ENCODE measurements around the gene TBC1D2B. TPM values are rescaled to one million over a fixed set of nuclear protein-coding genes. Genes with fewer than 3 reads are reported as not detected.

Gene TBC1D2B
- total RNA-seq, 2 experiments from 2014 or later: 57.1 to 60.3 TPM

GRCh38 chr15:78020007-78020406 is 57.5 kb downstream of the TBC1D2B start:
- DNase-seq: no peak
- Mint-ChIP-seq H3K4me1 (ENCODE audit: low read depth) (peaks cover 12% of the 10 kb centered on the region), H3K4me3 (no peak overlapping the region), H3K36me3 (ENCODE audit: low read depth) (peaks cover 30% of the 10 kb centered on the region), H3K9me3 (no peaks in the 10 kb centered on the region), H3K27me3 (ENCODE audit: low read depth) (no peaks in the 10 kb centered on the region), H3K27ac (peak overlapping the region; percentile 38)
- intact Hi-C loops (cut with micrococcal nuclease): no loop called here
- CTCF ChIA-PET: interaction anchor here (1.3 to 1.6 kb wide), 2 partner anchors 14 to 61 kb away, joined by 4 to 6 read pairs; no protein-coding TSS in a partner anchor

- no peak overlapping the region for H3K27ac Mint-ChIP-seq
- H3K4me3 Mint-ChIP-seq: no peak overlapping the region
- peaks cover 12% of the 10 kb centered on the region for H3K4me1 Mint-ChIP-seq (ENCODE audit: low read depth)
- no peaks in the 10 kb centered on the region for H3K9me3 Mint-ChIP-seq
- H3K36me3 Mint-ChIP-seq (ENCODE audit: low read depth): peaks cover 30% of the 10 kb centered on the region
- CTCF ChIA-PET: interaction anchor here (1.1 to 1.6 kb wide), 5 partner anchors 15 to 89 kb away, joined by 3 to 6 read pairs (median 4); no protein-coding TSS in a partner anchor
- no peaks in the 10 kb centered on the region for H3K27me3 Mint-ChIP-seq (ENCODE audit: low read depth)
- peak; percentile 29 for DNase-seq
- intact Hi-C loops (cut with micrococcal nuclease): no loop called here
Measured at GRCh38 chr15:78018946-78019644, 58.4 kb downstream of the TBC1D2B start.

DNA sequence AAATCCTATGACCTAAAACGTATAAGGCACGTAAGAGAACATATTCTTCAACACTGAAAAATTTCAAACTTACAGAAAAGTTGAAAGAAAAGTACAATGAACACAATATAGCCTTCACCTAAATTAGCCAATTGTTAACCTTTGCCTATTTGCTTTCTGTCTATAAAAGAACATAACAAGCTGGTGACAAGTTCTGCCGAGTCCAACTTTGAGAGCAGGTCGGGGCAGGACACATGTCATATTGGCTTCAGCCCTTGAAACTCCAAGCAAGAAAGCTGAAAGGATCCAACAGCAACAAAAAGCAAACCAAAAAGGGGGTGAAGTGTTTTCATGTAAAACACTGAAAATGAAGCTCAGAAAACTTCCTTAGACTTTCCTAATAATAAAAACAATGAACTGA is 59.1 kb downstream of the TBC1D2B start:
- CTCF ChIA-PET: interaction anchor here (1.1 to 1.6 kb wide), 4 partner anchors 18 to 90 kb away, joined by 3 to 4 read pairs (median 4); no protein-coding TSS in a partner anchor
- Mint-ChIP-seq H3K9me3 (no peaks in the 10 kb centered on the region), H3K4me3 (no peak overlapping the region), H3K27ac (no peak overlapping the region), H3K36me3 (ENCODE audit: low read depth) (peaks cover 27% of the 10 kb centered on the region), H3K4me1 (ENCODE audit: low read depth) (peaks cover 12% of the 10 kb centered on the region), H3K27me3 (ENCODE audit: low read depth) (no peaks in the 10 kb centered on the region)
- DNase-seq: no peak
- intact Hi-C loops (cut with micrococcal nuclease): no loop called here

GRCh38 chr15:78016860-78017259 is 60.7 kb downstream of the TBC1D2B start:
- Mint-ChIP-seq H3K27me3 (ENCODE audit: low read depth) (no peaks in the 10 kb centered on the region), H3K4me1 (ENCODE audit: low read depth) (peaks cover 12% of the 10 kb centered on the region), H3K9me3 (no peaks in the 10 kb centered on the region), H3K4me3 (no peak overlapping the region), H3K36me3 (ENCODE audit: low read depth) (peaks cover 39% of the 10 kb centered on the region), H3K27ac (no peak overlapping the region)
- DNase-seq: no peak
- intact Hi-C loops (cut with micrococcal nuclease): no loop called here
- CTCF ChIA-PET: interaction anchor here (0.6 to 1.2 kb wide), 6 partner anchors 10 to 92 kb away, joined by 3 read pairs; no protein-coding TSS in a partner anchor

GRCh38 chr15:78012643-78013077 is 64.9 kb downstream of the TBC1D2B start:
- Mint-ChIP-seq H3K27me3 (ENCODE audit: low read depth) (no peaks in the 10 kb centered on the region), H3K4me1 (ENCODE audit: low read depth) (no peaks in the 10 kb centered on the region), H3K27ac (no peak overlapping the region), H3K36me3 (ENCODE audit: low read depth) (peaks cover 30% of the 10 kb centered on the region), H3K4me3 (no peak overlapping the region), H3K9me3 (no peaks in the 10 kb centered on the region)
- intact Hi-C loops (cut with micrococcal nuclease): no loop called here
- CTCF ChIA-PET: interaction anchor here (0.6 to 2.0 kb wide), 3 partner anchors 95 to 230 kb away, joined by 3 to 7 read pairs (median 3); no protein-coding TSS in a partner anchor
- no peak for DNase-seq

- CTCF ChIA-PET: interaction anchor here (0.9 kb wide), 1 partner anchor 93 kb away, joined by 3 read pairs; no protein-coding TSS in a partner anchor
- Mint-ChIP-seq H3K4me1 (ENCODE audit: low read depth) (no peaks in the 10 kb centered on the region), H3K27me3 (ENCODE audit: low read depth) (no peaks in the 10 kb centered on the region), H3K4me3 (no peak overlapping the region), H3K27ac (no peak overlapping the region), H3K9me3 (no peaks in the 10 kb centered on the region), H3K36me3 (ENCODE audit: low read depth) (peaks cover 22% of the 10 kb centered on the region)
- DNase-seq: no peak
- intact Hi-C loops (cut with micrococcal nuclease): no loop called here
Measured at GRCh38 chr15:78010067-78010466, 67.4 kb downstream of the TBC1D2B start.

DNA sequence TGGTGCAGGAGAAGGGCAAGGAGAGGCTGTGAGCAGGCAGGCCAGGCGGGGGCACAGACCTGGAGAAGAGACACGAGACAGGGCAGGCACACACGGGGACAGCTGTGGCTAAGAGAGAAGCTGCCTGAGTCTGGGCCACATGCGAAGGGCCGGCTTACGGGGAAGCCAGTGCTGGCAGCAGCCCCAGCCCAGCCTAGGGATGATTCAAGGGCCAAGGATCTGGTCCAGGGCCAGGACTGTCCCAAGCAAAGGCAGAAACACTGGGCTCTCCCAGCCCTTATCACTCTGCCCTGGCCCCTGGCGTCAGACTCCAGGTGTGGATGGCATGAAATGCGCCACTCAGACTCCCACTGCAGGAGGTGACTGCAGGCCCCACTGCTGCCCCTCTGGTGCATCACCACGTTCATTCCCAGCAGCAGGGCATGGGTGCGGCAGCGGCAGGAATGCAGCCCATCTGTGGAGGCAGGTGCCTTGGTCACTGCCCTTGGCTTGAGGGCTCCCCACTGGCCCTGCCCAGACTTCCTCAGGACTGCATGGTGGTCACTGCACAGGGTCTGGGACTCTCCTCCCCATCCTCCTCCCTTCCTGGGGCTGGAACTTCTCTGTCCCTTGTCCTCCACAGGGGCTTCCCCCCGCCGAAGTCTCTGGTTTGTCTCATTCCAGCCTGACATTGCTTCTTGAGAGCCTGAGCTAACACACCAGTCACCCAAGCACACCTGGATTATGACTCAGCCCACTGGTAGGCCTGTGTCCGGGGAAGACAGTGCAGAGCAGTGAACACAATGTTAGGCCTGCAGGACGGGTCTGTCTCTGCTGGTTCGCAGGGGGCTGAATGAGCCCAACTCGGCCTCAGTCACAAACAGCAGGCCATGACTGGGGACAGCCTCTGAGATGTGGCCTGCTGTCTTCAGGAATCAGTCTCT is 69.3 kb downstream of the TBC1D2B start:
- no peaks in the 10 kb centered on the region for H3K27me3 Mint-ChIP-seq (ENCODE audit: low read depth)
- H3K27ac Mint-ChIP-seq: no peak overlapping the region
- CTCF ChIA-PET: interaction anchor here (0.6 to 1.5 kb wide), 2 partner anchors 9 to 105 kb away, joined by 3 to 6 read pairs; no protein-coding TSS in a partner anchor
- intact Hi-C loops (cut with micrococcal nuclease): no loop called here
- no peak for DNase-seq
- no peaks in the 10 kb centered on the region for H3K9me3 Mint-ChIP-seq
- no peak overlapping the region for H3K4me3 Mint-ChIP-seq
- no peaks in the 10 kb centered on the region for H3K4me1 Mint-ChIP-seq (ENCODE audit: low read depth)
- peaks cover 20% of the 10 kb centered on the region for H3K36me3 Mint-ChIP-seq (ENCODE audit: low read depth)

DNA sequence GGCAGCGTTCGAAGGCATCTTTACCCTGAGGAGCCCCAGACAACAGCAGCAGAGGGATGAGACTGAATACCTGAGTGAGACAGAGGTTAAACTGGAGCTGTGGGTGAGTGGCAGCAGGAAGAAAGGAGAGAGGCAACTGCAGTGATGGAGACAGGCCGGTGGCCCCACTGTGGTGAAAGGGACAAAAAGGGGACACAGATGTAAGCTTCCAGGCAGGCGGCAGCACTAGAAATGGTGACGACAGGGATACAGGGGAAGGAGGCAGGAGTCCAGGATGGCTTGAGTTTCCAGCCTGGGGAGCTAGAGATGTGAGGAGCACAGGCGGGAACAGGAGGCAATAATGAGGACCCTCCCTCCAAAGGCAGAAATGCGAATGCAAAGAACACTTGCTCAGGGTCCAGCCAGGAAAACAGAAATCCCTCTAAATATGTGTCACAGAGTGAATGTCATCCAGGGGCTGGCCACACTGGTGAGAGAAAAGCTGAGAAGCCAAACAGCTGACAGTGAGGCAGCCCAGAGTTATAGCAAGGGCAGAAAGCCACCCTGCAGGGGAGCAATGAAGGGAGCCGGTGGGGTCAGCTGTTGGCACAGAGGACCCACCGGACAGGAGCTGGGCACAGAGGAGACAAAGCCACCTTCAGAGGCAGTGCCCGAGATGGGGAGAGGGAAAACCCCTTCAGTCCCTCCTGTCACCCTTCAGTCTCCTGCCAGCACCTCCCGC is 70.1 kb downstream of the TBC1D2B start:
- DNase-seq: no peak
- no peak overlapping the region for H3K27ac Mint-ChIP-seq
- H3K27me3 Mint-ChIP-seq (ENCODE audit: low read depth): no peaks in the 10 kb centered on the region
- H3K36me3 Mint-ChIP-seq (ENCODE audit: low read depth): peaks cover 13% of the 10 kb centered on the region
- intact Hi-C loops (cut with micrococcal nuclease): no loop called here
- CTCF ChIA-PET: interaction anchor here (0.6 to 1.5 kb wide), 5 partner anchors 10 to 169 kb away, joined by 3 to 6 read pairs (median 3); no protein-coding TSS in a partner anchor
- no peaks in the 10 kb centered on the region for H3K9me3 Mint-ChIP-seq
- H3K4me1 Mint-ChIP-seq (ENCODE audit: low read depth): no peaks in the 10 kb centered on the region
- H3K4me3 Mint-ChIP-seq: no peak overlapping the region

DNA sequence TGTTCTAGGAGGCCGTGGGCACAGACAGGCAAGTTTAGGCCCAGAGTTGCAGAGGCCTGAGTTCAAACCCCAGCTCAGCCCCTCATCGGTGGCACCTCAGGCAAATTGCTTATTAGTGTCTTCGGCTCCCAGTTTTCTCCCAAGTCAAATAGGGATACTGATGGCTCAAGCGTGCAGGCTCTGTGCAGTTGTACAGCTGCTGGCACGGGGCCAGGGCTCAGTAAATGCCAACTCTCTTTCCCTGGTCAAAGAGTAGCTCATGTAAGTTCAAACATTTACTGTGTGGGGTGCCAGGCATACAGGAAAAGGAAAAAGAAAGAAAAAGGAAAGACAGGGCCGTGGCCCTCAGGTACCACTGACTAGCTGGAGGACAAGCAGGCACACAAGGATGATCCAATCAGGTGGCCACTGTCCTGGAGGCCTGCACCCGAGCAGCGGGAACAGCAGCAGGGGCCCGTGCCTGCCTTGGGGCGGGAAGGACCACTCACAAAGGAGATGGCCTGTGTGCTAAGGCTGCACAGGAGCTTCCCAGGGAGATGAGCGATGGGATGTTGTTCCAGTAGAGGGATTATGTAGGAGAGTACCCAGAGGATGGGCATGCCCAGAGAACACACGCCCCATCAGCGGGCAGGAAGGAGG is 70.8 kb downstream of the TBC1D2B start:
- Mint-ChIP-seq H3K4me3 (no peak overlapping the region), H3K27ac (no peak overlapping the region), H3K9me3 (no peaks in the 10 kb centered on the region), H3K4me1 (ENCODE audit: low read depth) (no peaks in the 10 kb centered on the region), H3K27me3 (ENCODE audit: low read depth) (no peaks in the 10 kb centered on the region), H3K36me3 (ENCODE audit: low read depth) (peaks cover 8% of the 10 kb centered on the region)
- CTCF ChIA-PET: interaction anchor here (0.6 to 2.4 kb wide), 7 partner anchors 10 to 170 kb away, joined by 3 to 9 read pairs (median 3); no protein-coding TSS in a partner anchor
- intact Hi-C loops (cut with micrococcal nuclease): no loop called here
- no peak for DNase-seq

DNA sequence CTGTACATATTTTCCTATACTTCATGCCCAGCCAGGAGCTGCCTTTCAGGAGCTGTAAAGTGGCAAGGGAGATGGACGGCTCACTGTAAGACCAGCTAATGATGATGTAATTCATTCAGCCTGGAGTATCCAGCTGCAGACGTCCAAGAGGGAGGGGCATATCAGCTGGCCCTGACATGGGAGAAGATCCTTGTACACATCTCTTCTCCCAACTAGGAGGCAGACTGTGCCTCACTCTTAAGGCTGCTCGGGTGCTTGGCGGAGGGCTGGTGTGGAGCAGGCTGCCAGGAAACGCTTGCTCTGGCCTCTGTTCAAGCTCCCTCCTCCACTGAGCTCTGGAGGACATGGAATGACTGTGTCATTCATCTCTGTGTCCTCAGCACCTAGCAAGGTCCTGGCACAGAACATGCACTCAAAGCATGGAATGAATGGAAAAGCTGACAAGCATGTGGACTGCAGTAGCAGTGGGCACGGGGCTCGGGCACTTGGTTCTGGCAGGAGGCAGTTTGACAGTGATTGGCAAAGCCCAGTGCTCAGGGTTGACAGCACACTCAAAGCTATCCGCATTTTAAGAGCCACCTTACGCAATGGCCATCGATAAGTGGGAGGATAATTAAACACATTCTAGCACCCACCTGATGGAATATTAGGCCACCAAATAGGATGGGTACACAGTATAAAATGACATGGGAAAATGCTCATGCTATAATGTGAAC is 72.4 kb downstream of the TBC1D2B start:
- Mint-ChIP-seq H3K27ac (peak overlapping the region; percentile 4), H3K27me3 (ENCODE audit: low read depth) (no peaks in the 10 kb centered on the region), H3K4me1 (ENCODE audit: low read depth) (peaks cover 2% of the 10 kb centered on the region), H3K4me3 (no peak overlapping the region), H3K9me3 (no peaks in the 10 kb centered on the region), H3K36me3 (ENCODE audit: low read depth) (peaks cover 5% of the 10 kb centered on the region)
- CTCF ChIA-PET: interaction anchor here (0.9 to 3.5 kb wide), 4 partner anchors 46 to 235 kb away, joined by 3 to 15 read pairs (median 8); no protein-coding TSS in a partner anchor
- DNase-seq: no peak
- intact Hi-C loops (cut with micrococcal nuclease): no loop called here

Measured in activated naive CD4-positive, alpha-beta T cell treated with anti-CD3 and anti-CD28 coated beads for 36 hours (primary cell).